T-helper 2 cell treated with Interferon-gamma antibody and Interleukin-4, amounts not matched to agents 5 μg/mL and 100 μg/mL, for 36 hours (primary cell): Measurements from ENCODE around the gene SULT2A1.

Experiments
- DNase-seq: peaks from one replicate; pipeline ENCODE4 v3.0.0; 2021; ENCODE audit warnings: low spot score
- H3K27ac Mint-ChIP-seq: one replicate; pipeline ENCODE4 v1.8.0; 2021; ENCODE audit warnings: mild to moderate bottlenecking, mixed read lengths
- H3K27me3 Mint-ChIP-seq: one replicate; pipeline ENCODE4 v1.8.0; 2021; ENCODE audit warnings: low read depth, mixed read lengths
- H3K36me3 Mint-ChIP-seq: one replicate; pipeline ENCODE4 v1.8.0; 2021; ENCODE audit warnings: low read depth, mixed read lengths
- H3K4me1 Mint-ChIP-seq: one replicate; pipeline ENCODE4 v1.8.0; 2021; ENCODE audit warnings: low read depth, mixed read lengths
- H3K4me3 Mint-ChIP-seq: one replicate; pipeline ENCODE4 v1.8.0; 2022; ENCODE audit warnings: mild to moderate bottlenecking, moderate library complexity, mixed read lengths
- H3K9me3 Mint-ChIP-seq: one replicate; pipeline ENCODE4 v1.8.0; 2021; ENCODE audit warnings: mixed read lengths

SULT2A1 gene

GRCh38 chr19:47848823-47849473 is 37.2 kb downstream of the SULT2A1 start:
- H3K4me3 Mint-ChIP-seq = peak overlapping the region; percentile 5
- peaks cover 8% of the 10 kb centered on the region for H3K4me1 Mint-ChIP-seq
- peaks cover 33% of the 10 kb centered on the region for H3K27me3 Mint-ChIP-seq
- H3K9me3 Mint-ChIP-seq = no peaks in the 10 kb centered on the region
- H3K36me3 Mint-ChIP-seq = no peaks in the 10 kb centered on the region
- H3K27ac Mint-ChIP-seq = no peak overlapping the region
- DNase-seq = peak; percentile 10

DNA sequence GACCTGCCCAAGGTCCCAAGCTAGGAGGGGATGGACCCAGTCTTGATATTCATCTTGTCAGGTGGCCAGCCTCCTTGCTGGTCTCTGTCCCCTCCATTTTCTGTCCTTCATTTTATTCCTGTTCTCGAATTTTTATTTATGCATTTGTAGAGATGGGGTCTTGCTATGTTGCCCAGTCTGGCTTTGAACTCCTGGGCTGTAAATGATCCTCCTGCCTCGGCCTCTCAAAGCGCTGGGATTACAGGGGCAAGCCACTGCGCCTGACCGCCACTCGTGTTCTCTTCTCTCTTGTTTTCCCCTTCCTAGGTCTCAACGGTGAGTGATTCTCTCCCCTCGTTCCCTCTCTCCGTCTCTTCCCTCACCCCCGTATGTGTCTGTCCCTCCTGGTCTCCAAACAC is 37.7 kb downstream of the SULT2A1 start:
- Mint-ChIP-seq H3K27me3 (peaks cover 32% of the 10 kb centered on the region), H3K9me3 (no peaks in the 10 kb centered on the region), H3K4me3 (peak overlapping the region; percentile 5), H3K36me3 (no peaks in the 10 kb centered on the region), H3K27ac (no peak overlapping the region), H3K4me1 (peaks cover 4% of the 10 kb centered on the region)
- DNase-seq = no peak

DNA sequence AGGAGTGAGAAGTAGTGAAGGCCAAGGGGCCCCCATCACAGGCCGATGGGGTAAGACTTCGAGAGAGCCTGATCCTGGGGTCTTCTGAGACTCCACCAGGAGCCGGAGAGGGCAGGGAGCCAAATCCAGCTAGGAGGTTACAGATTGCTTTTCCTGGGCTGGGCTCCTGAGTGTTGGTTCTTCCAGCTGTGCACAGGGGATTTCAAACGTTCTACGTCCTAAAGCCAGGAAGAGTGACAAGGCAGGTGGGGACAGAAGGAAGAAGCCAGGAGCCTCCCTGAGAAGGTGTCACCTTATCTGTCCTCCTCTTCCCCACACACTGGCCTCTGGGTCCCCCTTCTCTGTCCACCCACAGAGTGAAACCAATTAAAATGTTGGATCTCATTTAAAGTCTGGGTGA is 43.2 kb downstream of the SULT2A1 start:
- no peak overlapping the region for H3K27ac Mint-ChIP-seq

GRCh38 chr19:47839913-47840312 is 46.2 kb downstream of the SULT2A1 start:
- no peaks in the 10 kb centered on the region for H3K4me1 Mint-ChIP-seq
- H3K4me3 Mint-ChIP-seq = no peak overlapping the region
- peaks cover 8% of the 10 kb centered on the region for H3K27me3 Mint-ChIP-seq
- no peaks in the 10 kb centered on the region for H3K9me3 Mint-ChIP-seq
- no peaks in the 10 kb centered on the region for H3K36me3 Mint-ChIP-seq
- H3K27ac Mint-ChIP-seq = no peak overlapping the region
- no peak for DNase-seq

More for the DNA sequence above, 43.2 kb downstream of the SULT2A1 start:
- Mint-ChIP-seq H3K9me3 (no peaks in the 10 kb centered on the region), H3K36me3 (no peaks in the 10 kb centered on the region), H3K4me1 (no peaks in the 10 kb centered on the region), H3K27me3 (peaks cover 8% of the 10 kb centered on the region), H3K4me3 (no peak overlapping the region)
- DNase-seq = no peak

DNA sequence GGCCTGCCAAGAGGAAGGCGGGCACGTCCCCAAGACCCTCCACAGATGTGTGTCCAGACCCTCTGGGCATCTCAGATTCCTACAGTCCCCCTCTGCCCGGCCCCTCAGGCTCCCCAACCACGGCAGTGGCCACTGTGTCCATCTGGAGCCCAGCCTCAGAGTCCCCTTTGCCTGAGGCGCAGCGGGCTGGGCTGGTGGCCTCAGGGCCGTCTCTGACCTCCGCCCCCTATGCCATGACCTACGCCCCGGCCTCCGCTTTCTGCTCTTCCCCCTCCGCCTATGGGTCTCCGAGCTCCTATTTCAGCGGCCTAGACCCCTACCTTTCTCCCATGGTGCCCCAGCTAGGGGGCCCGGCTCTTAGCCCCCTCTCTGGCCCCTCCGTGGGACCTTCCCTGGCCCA is 46.7 kb downstream of the SULT2A1 start:
- DNase-seq = no peak
- H3K4me1 Mint-ChIP-seq = no peaks in the 10 kb centered on the region
- H3K9me3 Mint-ChIP-seq = no peaks in the 10 kb centered on the region
- H3K27me3 Mint-ChIP-seq = peaks cover 8% of the 10 kb centered on the region
- H3K27ac Mint-ChIP-seq = no peak overlapping the region
- no peak overlapping the region for H3K4me3 Mint-ChIP-seq
- H3K36me3 Mint-ChIP-seq = no peaks in the 10 kb centered on the region

- Mint-ChIP-seq H3K27me3 (no peaks in the 10 kb centered on the region), H3K27ac (no peak overlapping the region), H3K4me1 (no peaks in the 10 kb centered on the region), H3K4me3 (no peak overlapping the region), H3K36me3 (no peaks in the 10 kb centered on the region), H3K9me3 (no peaks in the 10 kb centered on the region)
- DNase-seq = no peak
Measured at GRCh38 chr19:47836038-47836437, 50.1 kb downstream of the SULT2A1 start.

GRCh38 chr19:47832723-47833122 is 53.4 kb downstream of the SULT2A1 start:
- H3K4me3 Mint-ChIP-seq = no peak overlapping the region

DNA sequence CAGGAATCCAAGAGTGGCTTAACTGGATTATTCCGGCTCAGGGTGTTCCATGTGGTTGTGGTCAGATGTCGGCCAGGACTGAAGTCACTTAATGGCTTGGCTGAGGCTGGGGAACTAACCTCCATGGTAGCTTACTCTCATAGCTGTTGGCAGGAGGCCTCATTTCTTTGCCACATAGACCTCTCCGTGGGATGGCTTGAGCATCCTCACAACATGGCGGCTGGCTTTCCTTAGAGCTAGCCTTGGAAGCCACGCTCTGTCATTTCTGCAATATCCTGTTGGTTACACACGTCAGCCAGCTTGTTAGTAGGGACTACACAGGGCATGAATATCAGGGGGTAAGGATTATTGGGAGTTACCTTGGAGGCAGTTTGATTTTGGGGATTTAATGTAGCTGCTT is 59.3 kb downstream of the SULT2A1 start:
- H3K9me3 Mint-ChIP-seq = no peaks in the 10 kb centered on the region
- H3K27me3 Mint-ChIP-seq = no peaks in the 10 kb centered on the region
- no peak overlapping the region for H3K27ac Mint-ChIP-seq
- no peaks in the 10 kb centered on the region for H3K4me1 Mint-ChIP-seq
- no peak for DNase-seq
- no peaks in the 10 kb centered on the region for H3K36me3 Mint-ChIP-seq
- no peak overlapping the region for H3K4me3 Mint-ChIP-seq

More at GRCh38 chr19:47832723-47833122, 53.4 kb downstream of the SULT2A1 start:
- Mint-ChIP-seq H3K27ac (no peak overlapping the region), H3K9me3 (no peaks in the 10 kb centered on the region), H3K4me1 (no peaks in the 10 kb centered on the region), H3K36me3 (no peaks in the 10 kb centered on the region), H3K27me3 (no peaks in the 10 kb centered on the region)
- DNase-seq = no peak

DNA sequence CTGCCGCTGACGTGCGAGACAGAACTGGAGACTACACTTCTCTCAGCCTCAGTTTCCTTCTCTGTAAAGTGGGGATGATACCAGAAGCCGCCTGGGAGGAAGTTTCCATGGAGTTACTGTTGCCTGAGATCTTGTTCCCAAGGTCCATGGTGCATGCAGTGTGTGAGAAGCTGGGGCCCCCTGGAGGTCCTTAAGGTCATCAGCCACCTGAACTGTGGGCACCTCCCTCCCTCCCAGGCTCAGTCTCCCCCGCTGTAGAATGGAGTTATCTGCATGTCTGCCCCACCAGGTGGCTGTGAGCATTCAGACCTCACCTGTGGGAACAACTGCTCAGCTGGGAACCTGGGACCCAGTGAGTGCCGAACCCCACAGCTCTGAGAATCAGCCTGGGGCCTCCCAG is 61.7 kb downstream of the SULT2A1 start:
- Mint-ChIP-seq H3K27ac (no peak overlapping the region), H3K9me3 (no peaks in the 10 kb centered on the region), H3K4me1 (peaks cover 3% of the 10 kb centered on the region), H3K27me3 (peaks cover 13% of the 10 kb centered on the region), H3K36me3 (no peaks in the 10 kb centered on the region), H3K4me3 (no peak overlapping the region)
- DNase-seq = no peak

GRCh38 chr19:47821460-47822020 is 64.6 kb downstream of the SULT2A1 start, which contains the start of gene CRX:
CRX (plus strand) TSS chr19:47821937; CDS start chr19:47834444, 12,507 bp downstream.
- DNase-seq = no peak
- Mint-ChIP-seq H3K27ac (no peak within 1 kb of the TSS), H3K4me1 (peaks cover 3% of the 10 kb centered on the region), H3K27me3 (peaks cover 19% of the 10 kb centered on the region), H3K36me3 (no peaks in the 10 kb centered on the region), H3K4me3 (no peak within 1 kb of the TSS), H3K9me3 (no peaks in the 10 kb centered on the region)
